AG10803 (cell line): ENCODE results near the gene DNAH7.

Experiments
- DNase-seq: peaks from one replicate; pipeline ENCODE4 v3.0.0; 2010; ENCODE audit warnings: low read depth
- H3K4me3 ChIP-seq: 2 replicates; pipeline ENCODE4 v1.5.1; 2011; ENCODE audit warnings: mild to moderate bottlenecking, low read length, control low read depth
- TF ChIP-seq, protein P1 (sequence below): conservative IDR thresholded peaks from 2 replicates; pipeline ENCODE4 v1.5.1; 2011; ENCODE audit warnings: mild to moderate bottlenecking, low read length, control low read depth, inconsistent platforms

Gene DNAH7

DNA sequence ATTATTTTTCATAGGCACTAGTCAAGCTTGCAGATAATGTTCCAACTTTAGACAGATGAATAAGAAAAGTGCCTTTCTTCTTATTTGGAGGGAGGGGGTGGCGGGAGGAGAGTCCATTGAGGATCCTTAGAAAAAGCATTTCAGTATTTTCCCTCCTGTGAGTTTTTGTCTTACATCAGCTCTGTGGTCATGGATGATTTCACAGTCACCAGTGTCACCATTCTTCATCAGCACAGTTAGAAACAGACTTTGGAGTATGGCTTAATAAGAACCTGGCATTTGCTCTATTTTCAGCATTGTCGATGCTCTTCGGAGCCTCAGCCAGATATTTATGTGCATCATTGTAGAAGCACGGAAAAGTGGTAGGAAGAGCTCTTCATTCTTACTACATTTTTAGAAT is 341.5 kb downstream of the DNAH7 start:
- no peak for DNase-seq
- H3K4me3 ChIP-seq, result no peak overlapping the region
- TF ChIP-seq, protein P1, sequence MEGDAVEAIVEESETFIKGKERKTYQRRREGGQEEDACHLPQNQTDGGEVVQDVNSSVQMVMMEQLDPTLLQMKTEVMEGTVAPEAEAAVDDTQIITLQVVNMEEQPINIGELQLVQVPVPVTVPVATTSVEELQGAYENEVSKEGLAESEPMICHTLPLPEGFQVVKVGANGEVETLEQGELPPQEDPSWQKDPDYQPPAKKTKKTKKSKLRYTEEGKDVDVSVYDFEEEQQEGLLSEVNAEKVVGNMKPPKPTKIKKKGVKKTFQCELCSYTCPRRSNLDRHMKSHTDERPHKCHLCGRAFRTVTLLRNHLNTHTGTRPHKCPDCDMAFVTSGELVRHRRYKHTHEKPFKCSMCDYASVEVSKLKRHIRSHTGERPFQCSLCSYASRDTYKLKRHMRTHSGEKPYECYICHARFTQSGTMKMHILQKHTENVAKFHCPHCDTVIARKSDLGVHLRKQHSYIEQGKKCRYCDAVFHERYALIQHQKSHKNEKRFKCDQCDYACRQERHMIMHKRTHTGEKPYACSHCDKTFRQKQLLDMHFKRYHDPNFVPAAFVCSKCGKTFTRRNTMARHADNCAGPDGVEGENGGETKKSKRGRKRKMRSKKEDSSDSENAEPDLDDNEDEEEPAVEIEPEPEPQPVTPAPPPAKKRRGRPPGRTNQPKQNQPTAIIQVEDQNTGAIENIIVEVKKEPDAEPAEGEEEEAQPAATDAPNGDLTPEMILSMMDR, result no peak

DNA sequence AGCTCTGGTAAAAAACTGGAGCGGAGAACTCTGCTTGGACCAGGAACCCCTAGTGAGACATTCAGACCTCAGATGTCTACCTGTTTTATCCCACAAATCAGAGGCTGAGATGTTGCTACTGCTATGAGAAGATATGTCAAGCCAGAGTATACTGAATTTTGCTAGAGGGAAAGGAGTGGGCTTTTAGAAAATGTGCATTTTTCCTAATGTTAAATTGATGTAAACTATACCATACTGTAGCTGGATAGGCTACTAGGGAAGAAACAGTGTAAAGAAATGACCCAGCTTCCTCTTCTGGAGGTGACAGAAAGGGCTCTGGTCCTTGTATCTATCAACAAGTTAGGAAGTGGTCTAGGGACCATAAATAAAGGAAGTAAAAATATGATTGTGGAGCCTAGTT is 346.6 kb downstream of the DNAH7 start:
- DNase-seq, result no peak
- TF ChIP-seq, protein P1, result no peak
- H3K4me3 ChIP-seq, result no peak overlapping the region

DNA sequence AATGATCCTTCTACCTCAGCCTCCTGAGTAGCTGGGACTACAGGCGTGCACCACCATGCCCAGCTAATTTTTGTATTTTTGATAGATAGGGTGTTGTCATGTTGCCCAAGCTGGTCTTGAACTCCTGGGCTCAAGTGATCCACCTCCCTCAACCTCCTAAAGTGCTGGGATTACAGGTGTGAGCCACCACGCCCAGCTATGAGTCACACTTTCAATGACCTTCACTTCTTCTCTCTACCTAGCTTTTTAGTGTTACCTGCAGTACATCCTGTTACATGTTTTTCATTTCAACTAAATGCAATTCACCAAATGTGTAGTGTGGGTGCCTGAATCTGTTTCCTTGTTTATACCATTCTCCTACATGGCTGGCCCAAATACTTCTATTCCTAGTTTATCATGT is 347.6 kb downstream of the DNAH7 start:
- TF ChIP-seq, protein P1, result no peak
- no peak overlapping the region for H3K4me3 ChIP-seq
- DNase-seq, result no peak

DNA sequence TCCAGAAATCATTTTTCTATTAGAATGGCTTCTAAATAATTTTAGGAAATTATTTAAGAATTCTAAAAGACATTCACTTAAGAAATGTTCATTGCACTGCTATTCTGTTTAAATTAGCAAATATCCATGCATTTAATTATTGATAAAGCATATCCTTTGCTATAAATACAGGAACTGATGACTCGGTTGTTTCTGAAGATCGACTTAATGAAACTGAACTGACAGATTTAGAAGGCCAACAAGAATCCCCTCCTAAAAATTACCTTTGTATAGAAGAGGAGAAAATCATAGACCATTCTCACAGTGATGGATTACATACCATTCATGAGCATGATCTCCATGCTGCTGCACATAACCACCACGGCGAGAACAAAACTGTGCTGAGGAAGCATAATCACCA is 352.2 kb downstream of the DNAH7 start:
- DNase-seq, result no peak
- TF ChIP-seq, protein P1, result no peak

DNA sequence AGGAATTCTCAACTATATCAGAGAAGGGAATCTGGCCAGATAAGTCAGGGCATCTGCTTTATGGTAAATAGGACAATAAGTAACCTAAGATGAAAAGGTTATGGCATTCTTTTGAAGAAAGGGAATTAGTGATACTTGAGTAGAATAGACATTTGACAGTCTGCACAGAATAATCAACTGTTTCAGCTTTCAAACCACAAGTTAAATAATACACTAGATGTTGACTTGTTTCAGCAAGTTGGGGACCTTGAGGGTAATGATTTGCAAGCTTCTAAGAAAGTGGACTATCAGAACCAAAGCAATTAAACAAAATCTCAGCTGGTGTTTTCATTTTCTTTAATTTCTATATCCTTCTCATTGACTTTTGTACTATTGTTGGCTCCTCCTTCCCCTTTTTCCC is 357.2 kb downstream of the DNAH7 start:
- TF ChIP-seq, protein P1, result no peak
- no peak for DNase-seq
- no peak overlapping the region for H3K4me3 ChIP-seq

More for the DNA sequence above, 352.2 kb downstream of the DNAH7 start:
- no peak overlapping the region for H3K4me3 ChIP-seq

DNA sequence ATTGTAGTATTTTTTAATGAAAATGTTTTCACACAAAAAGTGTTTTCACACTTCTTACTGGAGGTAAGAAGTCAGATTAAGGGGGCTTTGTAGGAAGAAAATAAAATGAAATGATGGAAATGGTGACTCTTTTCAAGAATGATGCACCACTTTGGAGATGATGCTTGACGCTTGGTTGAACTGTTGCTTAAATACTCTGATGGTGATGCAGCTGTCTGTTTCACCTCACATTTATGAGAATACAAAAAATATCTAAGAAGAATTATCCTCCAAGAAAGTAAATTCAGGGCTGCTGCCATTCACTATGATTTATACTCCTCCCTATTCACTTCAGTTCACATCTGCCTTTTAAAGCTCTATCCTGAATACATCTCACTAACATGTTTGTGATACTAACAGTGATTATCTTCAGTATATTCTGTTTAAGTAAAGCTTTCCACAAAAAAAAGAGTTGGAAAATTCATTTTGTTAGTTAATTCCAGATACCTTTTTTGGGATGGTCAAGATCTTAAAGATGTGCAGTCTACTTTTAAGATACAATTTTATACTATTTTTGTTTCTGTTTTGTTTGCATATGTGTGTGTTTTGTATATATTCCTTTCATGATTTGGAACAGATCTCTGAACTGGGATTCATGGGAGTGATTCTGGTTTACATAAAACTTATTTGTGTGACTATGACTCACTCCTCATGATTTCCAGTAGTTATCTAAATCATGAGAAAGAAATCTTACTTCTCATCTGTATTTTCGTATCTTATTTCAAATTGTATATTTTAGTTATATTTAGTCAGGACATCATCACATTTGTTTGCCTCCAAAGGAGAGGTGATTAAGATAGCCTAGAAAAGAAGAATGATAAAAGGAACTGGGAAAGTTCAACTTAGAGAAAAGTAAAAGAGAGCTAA is 358.5 kb downstream of the DNAH7 start:
- DNase-seq, result peak; percentile 17
- TF ChIP-seq, protein P1, result no peak

DNA sequence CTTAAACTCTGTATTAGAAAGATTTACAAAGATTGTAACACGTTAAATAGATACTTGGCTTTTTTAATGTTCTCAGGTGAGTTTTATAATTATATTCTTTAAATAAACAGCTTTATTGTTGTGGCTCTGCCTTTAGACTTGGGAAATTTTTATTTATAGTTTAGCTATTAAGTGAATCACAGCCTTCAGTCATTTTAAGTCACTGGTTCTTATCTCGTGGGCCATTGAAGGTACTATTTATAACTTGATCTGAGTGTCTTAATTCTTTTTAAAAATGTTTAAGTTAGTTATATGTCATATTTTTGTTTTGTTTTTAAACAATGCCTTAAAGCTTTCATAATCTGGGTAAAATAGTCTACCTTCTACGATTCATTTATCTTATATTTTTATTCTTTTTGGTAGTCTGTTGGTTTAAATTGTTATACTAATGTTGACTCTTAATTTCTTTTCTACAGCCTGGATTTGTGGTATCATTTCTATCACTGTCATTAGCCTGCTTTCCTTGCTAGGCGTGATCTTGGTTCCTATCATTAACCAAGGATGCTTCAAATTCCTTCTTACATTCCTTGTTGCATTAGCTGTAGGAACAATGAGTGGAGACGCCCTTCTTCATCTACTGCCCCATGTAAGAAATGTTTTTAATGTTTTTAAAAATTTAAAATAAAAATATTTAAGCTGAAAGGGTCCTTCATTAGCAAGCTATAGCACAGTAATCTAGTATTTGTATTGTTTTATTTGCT is 362.3 kb downstream of the DNAH7 start:
- H3K4me3 ChIP-seq, result no peak overlapping the region
- TF ChIP-seq, protein P1, result no peak

More for the DNA sequence above, 358.5 kb downstream of the DNAH7 start:
- no peak overlapping the region for H3K4me3 ChIP-seq

More for the DNA sequence above, 362.3 kb downstream of the DNAH7 start:
- DNase-seq, result peak; percentile 55
